NCI-H1092 treated with DMSO at 0.1 percent for 48 hours (cell line): ENCODE measurements around the gene ABCA5.
A peak's percentile ranks its signal among the peaks of the same experiment; 100 is the strongest.

Experiments used
- DNase-seq: peaks from one replicate; lab custom pipeline; 2025; lab: John Stamatoyannopoulos, UW

The ABCA5 gene

DNA sequence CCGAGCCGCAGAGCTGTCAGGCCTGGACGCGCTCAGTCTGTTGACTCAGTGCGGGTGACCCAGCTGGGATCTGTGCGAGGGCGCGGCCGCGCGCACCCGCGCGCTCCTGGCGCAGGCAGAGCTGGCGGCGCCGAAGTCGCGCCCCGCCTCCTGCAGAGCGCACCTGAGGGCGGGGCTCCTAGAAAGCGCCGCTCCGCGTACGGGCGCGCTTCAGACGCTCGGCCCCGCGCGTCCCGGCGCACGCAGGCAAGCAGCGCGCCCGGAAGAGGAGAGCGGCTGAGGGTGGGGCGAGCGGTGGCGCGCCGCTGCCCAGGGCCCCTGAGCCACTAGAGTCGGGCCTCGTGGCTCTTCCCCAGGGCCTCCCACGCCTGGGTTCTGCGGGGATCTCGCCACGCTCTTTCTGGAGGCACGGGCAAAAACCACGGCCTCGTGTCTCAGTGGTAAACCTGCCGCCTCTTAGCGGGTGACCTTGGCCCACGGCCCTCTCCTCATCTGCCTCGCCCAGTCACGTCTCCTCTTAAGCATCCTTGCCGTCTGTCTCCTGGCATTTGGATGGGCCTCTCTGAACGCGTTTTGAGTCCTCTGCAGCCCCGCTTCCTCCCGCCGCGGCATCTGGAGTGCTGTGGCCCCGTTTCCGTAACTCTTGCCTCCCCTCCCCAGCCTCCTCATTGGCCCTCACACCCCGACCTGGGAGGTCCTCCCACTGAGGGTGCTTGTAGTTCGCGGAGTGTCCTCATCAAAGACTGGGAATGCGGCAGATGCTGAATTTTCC lies at the start of gene ABCA5:
Gene ABCA5, minus strand, starts transcription at position 74 of the 772 bp plus-strand sequence. CDS start 12,718 bp downstream, outside the sequence.
- DNase-seq: peak; percentile 83

DNA sequence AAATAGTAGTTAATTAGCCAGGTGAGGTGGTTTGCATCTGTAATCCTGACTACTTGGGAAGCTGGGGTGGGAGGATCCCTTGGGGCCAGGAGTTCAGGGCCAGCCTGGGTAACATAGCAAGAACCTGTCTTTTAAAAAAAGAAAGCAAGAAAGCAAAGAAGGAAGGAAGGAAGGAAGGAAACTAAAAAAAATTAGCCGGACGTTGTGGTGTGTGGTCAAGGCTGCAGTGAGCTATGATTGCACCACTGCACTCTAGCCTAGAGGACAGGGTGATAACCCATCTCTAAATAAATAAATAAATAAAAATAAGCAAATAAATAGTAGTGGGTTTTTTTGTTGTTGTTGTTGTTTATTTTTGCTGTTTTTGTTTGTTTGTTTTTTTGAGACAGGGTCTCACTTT lies 48.3 kb upstream of the ABCA5 start:
- DNase-seq: no peak

DNA sequence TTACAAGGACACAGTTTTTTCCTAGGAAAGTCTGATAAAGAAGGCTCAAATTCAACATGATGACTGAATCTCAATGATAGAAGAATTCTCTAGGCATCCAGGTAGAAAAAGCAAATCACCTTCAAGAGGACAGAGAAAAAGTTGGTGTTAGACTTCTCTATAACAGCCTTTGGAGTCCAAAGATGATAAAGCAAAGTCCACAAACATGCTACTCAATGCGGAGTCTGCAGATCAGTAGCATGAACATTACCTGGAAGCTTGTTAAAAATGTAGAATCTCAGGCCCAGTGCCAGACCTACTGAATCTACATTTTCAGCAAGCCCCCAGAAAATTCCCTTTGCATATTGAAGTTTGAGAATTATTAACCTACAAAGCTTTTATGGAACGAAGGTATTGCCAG lies 46.1 kb upstream of the ABCA5 start:
- DNase-seq: no peak

DNA sequence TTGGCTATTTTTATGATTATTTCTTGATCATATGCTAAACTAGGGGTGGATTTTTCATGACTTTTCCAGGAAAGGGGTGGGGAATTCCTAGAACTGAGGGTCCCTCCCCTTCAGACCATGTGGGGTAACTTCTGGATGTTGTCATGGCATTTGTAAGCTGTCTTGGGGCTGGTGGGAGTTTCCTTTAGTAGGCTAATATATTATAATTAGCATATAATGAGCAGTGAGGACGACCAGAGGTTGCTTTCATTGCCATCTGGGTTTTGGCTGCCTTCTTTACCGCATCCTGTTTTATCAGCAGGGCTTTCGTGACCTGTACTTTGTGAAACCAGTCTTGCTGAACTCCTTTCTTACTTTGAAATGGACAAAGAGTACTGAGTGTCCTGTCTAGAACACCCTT lies 40.4 kb upstream of the ABCA5 start:
- DNase-seq: no peak

GRCh38 chr17:69363488-69364210 lies 36.7 kb upstream of the ABCA5 start:
- DNase-seq: no peak

DNA sequence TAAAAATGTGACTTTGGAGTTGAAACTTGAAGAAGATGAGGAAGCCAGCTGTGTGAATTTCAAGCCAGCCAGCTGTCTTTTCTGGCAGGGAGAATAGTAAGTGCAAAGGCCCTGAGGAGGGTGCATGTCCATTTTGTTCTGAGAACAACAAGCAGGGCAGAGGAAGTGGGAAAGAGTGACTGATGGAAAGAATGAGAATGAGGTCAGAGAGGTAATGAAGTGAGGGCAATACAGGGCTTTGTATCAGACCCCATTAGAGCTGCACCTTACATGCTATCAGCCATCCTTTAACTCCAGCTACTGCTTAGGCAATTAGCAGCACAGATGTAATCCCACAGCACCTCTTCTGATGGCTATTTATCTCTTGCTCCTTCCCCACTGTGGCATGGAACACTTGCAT lies 34.2 kb upstream of the ABCA5 start:
- DNase-seq: no peak

- DNase-seq: peak; percentile 36
These were observed 32.0 kb upstream of the ABCA5 start for GRCh38 chr17:69358688-69359596.

GRCh38 chr17:69357701-69358100 lies 30.8 kb upstream of the ABCA5 start:
- peak; percentile 15 for DNase-seq

DNA sequence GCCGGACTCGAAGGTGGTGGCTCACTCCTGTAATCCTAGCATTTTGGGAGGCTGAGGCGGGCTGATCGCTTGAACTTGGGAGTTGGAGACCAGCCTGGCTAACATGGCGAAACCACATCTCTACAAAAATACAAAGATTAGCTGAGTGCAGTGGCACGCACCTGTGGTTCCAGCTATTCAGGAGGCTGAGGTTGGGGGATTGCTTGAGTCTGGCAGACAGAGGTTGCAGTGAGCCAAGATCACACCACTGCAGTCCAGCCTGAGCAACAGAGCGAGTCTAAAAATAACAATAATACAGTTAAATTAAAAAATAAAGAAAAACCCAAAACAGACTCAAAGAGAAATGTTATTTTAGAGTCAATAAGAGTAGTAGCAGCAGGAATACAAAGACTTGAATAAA lies 29.7 kb upstream of the ABCA5 start:
- no peak for DNase-seq

DNA sequence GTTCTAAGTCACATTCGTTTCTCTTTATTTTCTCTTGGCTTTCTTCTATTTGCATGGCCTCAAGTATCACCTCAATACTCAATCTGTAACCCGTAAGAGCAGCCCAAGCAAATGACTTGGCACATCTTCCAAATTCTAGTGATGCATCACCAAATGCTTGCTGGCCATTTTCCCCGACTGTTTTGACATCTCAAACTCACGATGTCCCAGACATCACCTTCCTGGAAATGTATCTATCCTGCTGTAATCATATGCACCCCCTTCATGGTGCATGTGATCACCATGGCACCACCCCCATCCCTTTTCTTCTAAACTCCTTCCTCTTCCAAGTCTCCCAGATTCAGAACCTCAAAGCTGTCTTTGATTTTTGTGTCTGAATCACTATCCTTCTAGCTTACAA lies 24.0 kb upstream of the ABCA5 start:
- DNase-seq: no peak

DNA sequence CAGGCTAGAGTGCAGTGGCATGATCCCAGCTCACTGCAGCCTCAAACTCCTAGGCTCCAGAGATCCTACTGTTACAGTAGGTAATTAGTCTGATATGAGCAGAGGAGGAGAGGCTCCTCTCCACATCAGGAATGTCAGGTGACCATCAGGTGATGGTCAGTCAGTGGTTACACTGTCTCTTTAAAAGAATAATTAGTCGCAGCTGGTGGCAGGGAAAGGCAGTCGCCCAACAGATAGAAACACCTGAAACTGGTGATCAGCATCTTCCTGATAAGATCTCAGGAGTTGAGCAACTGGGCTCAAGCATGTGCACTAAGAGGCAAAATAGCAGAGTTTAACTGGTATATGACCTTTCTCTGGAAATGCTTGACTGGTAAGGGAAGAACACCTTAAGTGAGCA lies 21.5 kb upstream of the ABCA5 start:
- DNase-seq: no peak

DNA sequence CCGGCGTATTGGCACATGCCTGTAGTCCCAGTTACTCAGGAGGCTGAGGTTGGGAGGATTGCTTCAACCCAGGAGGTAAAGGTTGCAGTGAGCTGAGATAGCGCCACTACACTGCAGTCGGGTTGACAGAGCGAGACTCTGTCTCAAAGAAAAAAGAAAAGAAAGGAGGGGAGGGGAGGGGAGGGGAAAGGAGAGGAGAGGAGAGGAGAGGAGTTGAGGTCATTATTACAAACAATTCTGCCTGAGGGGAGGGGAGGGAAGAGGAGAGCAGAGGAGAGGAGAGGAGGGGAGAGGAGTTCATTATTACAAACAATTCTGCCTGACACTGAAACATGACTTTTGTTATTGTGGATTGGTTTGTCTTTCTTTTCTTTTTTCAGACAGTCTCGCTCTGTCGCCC lies 19.8 kb upstream of the ABCA5 start:
- DNase-seq: no peak

DNA sequence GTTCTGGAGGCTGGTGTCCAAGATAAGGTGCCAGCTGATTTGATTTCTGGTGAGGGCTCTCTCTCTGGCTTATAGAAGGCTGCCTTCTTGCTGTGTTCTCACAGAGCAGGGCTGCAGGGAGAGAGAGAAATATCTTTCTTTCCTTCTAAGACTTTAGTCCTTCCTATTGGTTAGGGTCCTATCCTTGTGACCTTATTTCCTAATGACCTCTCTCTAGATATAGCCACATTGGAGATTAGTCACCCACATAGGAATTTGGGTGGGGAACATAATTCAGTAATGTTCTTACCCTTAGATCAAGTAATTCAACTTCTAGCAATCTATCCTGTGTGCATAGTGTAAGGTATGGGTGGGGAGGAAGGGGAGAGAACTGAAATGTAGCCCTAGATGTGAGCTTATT lies 18.0 kb upstream of the ABCA5 start:
- DNase-seq: no peak

DNA sequence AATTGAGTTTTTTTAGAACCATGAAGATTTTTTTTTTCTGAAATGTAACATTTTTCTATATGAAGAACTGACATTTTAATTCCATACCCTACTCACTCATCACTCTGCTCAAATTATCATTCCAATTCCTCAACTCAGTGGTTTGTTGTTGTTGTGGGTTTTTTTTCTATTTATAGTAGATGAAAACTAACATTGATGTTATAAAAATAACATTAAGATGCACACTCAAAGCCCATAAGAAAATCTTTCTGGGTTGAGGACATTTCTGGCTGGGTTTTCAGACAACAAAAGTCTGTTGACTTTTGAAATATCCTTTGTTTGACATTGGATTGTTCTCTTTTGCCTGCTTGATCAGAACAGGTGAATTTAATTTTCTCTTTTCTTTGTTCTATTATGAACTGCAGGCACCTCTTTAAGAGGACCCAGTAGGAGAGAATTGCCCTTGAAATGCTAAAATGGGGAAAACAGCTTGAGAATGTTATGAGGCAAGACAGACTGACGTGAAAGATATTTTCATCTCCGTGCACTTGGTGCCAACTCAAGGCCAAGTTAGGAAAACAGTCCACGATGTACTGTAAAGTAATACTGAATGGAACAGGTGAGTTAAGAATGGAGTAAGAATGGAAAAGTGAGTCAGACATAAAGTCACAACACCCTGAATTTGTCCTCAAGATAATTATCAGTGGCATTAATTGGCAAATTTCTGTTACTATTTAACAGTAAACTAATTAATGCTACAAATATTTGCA lies 16.1 kb upstream of the ABCA5 start:
- DNase-seq: no peak

DNA sequence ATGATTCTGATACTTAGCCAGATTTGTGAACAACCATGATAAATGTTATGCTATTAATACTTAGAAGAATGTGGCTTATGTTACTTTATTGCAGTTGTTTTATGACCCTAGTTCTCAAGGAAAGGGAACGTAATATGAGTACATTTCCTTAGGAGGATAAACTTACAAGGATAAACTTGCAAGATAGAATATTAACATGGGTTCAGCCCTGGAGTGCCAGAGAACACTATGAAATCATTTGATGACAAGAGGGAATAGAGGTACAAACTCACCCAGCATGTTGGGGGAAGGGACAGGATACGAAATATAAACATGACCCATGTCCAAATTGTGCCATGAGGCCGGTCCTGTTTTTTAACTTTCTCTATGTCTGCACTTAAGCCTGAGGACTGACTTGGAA lies 13.0 kb upstream of the ABCA5 start:
- DNase-seq: no peak

GRCh38 chr17:69336996-69337395 lies 10.1 kb upstream of the ABCA5 start:
- DNase-seq: no peak

GRCh38 chr17:69336580-69336979 lies 9.6 kb upstream of the ABCA5 start:
- DNase-seq: no peak

- DNase-seq: no peak
These were observed 8.1 kb upstream of the ABCA5 start for GRCh38 chr17:69335058-69335457.

- no peak for DNase-seq
These were observed 6.6 kb upstream of the ABCA5 start for GRCh38 chr17:69333561-69333960.

DNA sequence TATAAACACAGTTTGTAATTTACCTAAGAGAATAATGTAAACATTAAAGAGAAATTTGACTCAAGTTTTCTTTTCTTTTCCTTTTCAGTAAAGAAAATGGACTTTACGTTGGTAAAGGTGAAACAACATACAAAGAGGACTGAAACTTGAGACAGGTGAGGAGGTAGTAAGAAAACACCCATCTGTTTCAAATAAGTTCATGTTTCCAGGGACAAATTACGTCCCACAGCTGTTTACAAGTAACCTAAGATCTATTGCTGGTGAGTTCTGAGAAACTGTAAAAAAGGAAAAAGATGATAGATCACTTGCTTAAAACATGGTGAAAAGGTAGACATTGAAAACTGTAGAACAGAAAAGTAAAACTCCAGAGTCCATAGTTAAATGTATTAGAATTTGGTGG lies 4.8 kb upstream of the ABCA5 start:
- DNase-seq: no peak

DNA sequence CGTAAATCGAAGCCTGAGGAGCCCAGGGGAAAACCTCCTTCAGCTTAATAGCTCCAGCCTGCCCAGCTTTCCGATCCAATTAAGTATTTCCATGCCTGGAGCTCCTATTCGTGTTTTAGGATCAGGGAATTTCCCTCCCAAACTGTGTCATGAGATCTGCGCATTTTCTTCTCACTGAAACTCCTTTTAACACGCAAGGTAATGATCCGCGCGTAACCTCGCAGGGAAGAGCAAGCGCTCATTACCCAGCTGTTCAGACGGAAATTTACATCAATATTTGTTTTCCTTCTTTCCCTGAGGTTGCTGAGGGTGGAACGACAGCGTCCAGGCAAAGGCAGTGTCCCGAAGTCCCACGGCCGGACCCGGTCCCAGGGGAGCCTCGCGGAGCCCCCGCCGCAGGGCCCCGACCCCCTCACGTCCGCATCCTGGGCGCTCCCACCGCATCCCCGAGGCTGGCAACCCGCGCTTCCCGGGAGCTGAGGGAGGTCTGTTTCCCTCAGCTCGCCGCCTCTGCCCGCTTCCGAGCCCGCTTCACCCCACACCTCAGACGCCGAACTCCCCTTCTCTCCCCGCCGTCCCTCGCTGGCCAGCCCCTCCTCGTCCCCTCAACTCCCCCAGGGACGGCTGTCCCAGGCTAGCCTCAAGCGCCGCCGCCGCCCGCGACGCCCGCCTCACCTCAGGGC lies 415 bp downstream of the ABCA5 start:
- peak; percentile 60 for DNase-seq
